Neural cell (in vitro differentiated cells): ENCODE measurements around the gene RPS8. TPM values are rescaled to one million over a fixed set of nuclear protein-coding genes. Genes with fewer than 3 reads are reported as not detected.

Experiments used
- H2AFZ ChIP-seq: fragments of 200-600, 300-800 bp; sonication (generic), shearing (Covaris generic); 2 replicates; pipeline ENCODE4 v1.6.0; 2014; ENCODE audit warnings: low read depth, mild to moderate bottlenecking, antibody characterized with exemption, low read length, moderate library complexity
- H3F3A ChIP-seq: fragments of 200-600 bp; shearing (Covaris generic); 2 replicates; pipeline ENCODE4 v1.6.1; 2016; ENCODE audit warnings: mild to moderate bottlenecking, moderate library complexity, mixed read lengths, antibody characterized with exemption, low read length; ENCODE audit not compliant: insufficient read depth, poor library complexity, severe bottlenecking
- H3K27ac ChIP-seq: fragments of 200-600, 300-800 bp; sonication (generic), shearing (Covaris generic); 2 replicates; pipeline ENCODE4 v1.5.1; 2014; ENCODE audit warnings: mild to moderate bottlenecking, low read length, moderate library complexity
- H3K27me3 ChIP-seq: fragments of 300-800, 200-600 bp; sonication (generic), shearing (Covaris generic); 2 replicates; pipeline ENCODE4 v1.6.0; 2014; ENCODE audit warnings: mild to moderate bottlenecking, low read depth, low read length, moderate library complexity; ENCODE audit not compliant: insufficient read depth
- H3K36me3 ChIP-seq: fragments of 300-800, 200-600 bp; sonication (generic), shearing (Covaris generic); 2 replicates; pipeline ENCODE4 v1.5.1; 2014; ENCODE audit warnings: mild to moderate bottlenecking, antibody characterized with exemption, low read length, moderate library complexity; ENCODE audit not compliant: insufficient read depth
- H3K4me2 ChIP-seq: fragments of 300-800, 200-600 bp; sonication (generic), shearing (Covaris generic); 2 replicates; pipeline ENCODE4 v1.6.0; 2014; ENCODE audit warnings: mild to moderate bottlenecking, low read length
- H3K4me3 ChIP-seq: fragments of 300-800, 200-600 bp; sonication (generic), shearing (Covaris generic); 2 replicates; pipeline ENCODE4 v1.5.1; 2014; ENCODE audit warnings: mild to moderate bottlenecking, low read length, moderate library complexity
- H3K79me2 ChIP-seq: fragments of 200-600 bp; shearing (Covaris generic); replicated peaks from 2 replicates; pipeline ENCODE4 v1.6.0; 2014; ENCODE audit warnings: mild to moderate bottlenecking, low read length, moderate library complexity; ENCODE audit not compliant: insufficient read depth
- H3K9ac ChIP-seq: fragments of 300-800, 200-600 bp; sonication (generic), shearing (Covaris generic); 2 replicates; pipeline ENCODE4 v1.6.1; 2016; ENCODE audit warnings: mild to moderate bottlenecking, low read length, mixed read lengths
- H3K9me2 ChIP-seq: fragments of 200-600 bp; shearing (Covaris generic); 2 replicates; pipeline ENCODE4 v1.6.1; 2016; ENCODE audit warnings: mild to moderate bottlenecking, low read length, mixed read lengths; ENCODE audit not compliant: insufficient read depth
- H3K9me3 ChIP-seq: fragments of 200-600, 300-800 bp; sonication (generic), shearing (Covaris generic); 2 replicates; pipeline ENCODE4 v1.6.1; 2016; ENCODE audit warnings: mild to moderate bottlenecking, mixed run types, low read length, moderate library complexity, mixed read lengths
- H4K20me1 ChIP-seq: fragments of 200-600 bp; shearing (Covaris generic); 2 replicates; pipeline ENCODE4 v1.6.1; 2016; ENCODE audit warnings: mild to moderate bottlenecking, mixed run types; ENCODE audit not compliant: insufficient read depth
- CTCF ChIP-seq: fragments of 450-650 bp; IDR thresholded peaks from 2 replicates; pipeline ENCODE4 v1.5.1; 2014; ENCODE audit warnings: antibody characterized with exemption, mild to moderate bottlenecking, moderate library complexity; ENCODE audit not compliant: poor library complexity, severe bottlenecking
- EP300 ChIP-seq: fragments of 450-650 bp; conservative IDR thresholded peaks from 2 replicates; pipeline ENCODE4 v1.6.1; 2014; ENCODE audit warnings: antibody characterized with exemption, mild to moderate bottlenecking, moderate library complexity; ENCODE audit not compliant: poor library complexity, severe bottlenecking
- EZH2 ChIP-seq: fragments of 200-600, 300-800 bp; shearing (Covaris generic), sonication (generic); IDR thresholded peaks from 2 replicates; pipeline ENCODE4 v1.6.1; 2014; ENCODE audit warnings: antibody characterized with exemption, low read length, borderline replicate concordance, mild to moderate bottlenecking; ENCODE audit not compliant: insufficient read depth, poor library complexity, severe bottlenecking
- MXI1 ChIP-seq: fragments of 450-650 bp; conservative IDR thresholded peaks from 2 replicates; pipeline ENCODE4 v1.6.1; 2014; ENCODE audit warnings: antibody characterized with exemption, mild to moderate bottlenecking; ENCODE audit not compliant: poor library complexity, severe bottlenecking
- POLR2AphosphoS5 ChIP-seq: IDR thresholded peaks from 2 replicates; pipeline ENCODE4 v1.6.1; 2012
- RAD21 ChIP-seq: fragments of 450-650 bp; conservative IDR thresholded peaks from 2 replicates; pipeline ENCODE4 v1.6.1; 2014; ENCODE audit warnings: antibody characterized with exemption, mild to moderate bottlenecking, moderate library complexity
- REST ChIP-seq: IDR thresholded peaks from 2 replicates; pipeline ENCODE4 v1.6.1; 2012; ENCODE audit warnings: borderline replicate concordance
- SMC3 ChIP-seq: fragments of 450-650 bp; conservative IDR thresholded peaks from 2 replicates; pipeline ENCODE4 v1.6.1; 2014; ENCODE audit warnings: antibody characterized with exemption, mild to moderate bottlenecking, moderate library complexity; ENCODE audit not compliant: poor library complexity
- TAF1 ChIP-seq: IDR thresholded peaks from 2 replicates; pipeline ENCODE4 v1.6.1; 2012; ENCODE audit warnings: low read depth
- polyA plus RNA-seq: library from polyadenylated mRNA; depleted of rRNA; stranded (reverse); fragments of >200 nt; gene quantifications from 2 replicates; pipeline ENCODE4 v1.2.3, GENCODE V29; 2014

Gene RPS8
- polyA plus RNA-seq, 1 donor from 2014 or later, result 2,015 TPM

GRCh38 chr1:44757420-44757819, 17.9 kb upstream of the RPS8 start:
- Histone ChIP-seq H3K4me2 (no peak overlapping the region), H4K20me1 (no peaks in the 10 kb centered on the region), H3F3A (no peaks in the 10 kb centered on the region), H3K36me3 (no peaks in the 10 kb centered on the region), H3K27me3 (no peaks in the 10 kb centered on the region), H3K9me2 (no peaks in the 10 kb centered on the region), H3K79me2 (no peaks in the 10 kb centered on the region), H3K27ac (no peak overlapping the region), H3K9me3 (no peaks in the 10 kb centered on the region), H2AFZ (no peak overlapping the region), H3K9ac (no peak overlapping the region), H3K4me3 (no peak overlapping the region)
- TF ChIP-seq SMC3 (no peak), TAF1 (no peak), REST (no peak), RAD21 (no peak), MXI1 (no peak), CTCF (no peak), EP300 (no peak), POLR2AphosphoS5 (no peak), EZH2 (no peak)

GRCh38 chr1:44759077-44759476, 16.3 kb upstream of the RPS8 start:
- no peaks in the 10 kb centered on the region for H3K36me3 ChIP-seq

GRCh38 chr1:44760876-44761275, 14.5 kb upstream of the RPS8 start:
- Histone ChIP-seq H3K4me2 (no peak overlapping the region), H3K79me2 (no peaks in the 10 kb centered on the region), H3K9ac (no peak overlapping the region), H3K9me2 (no peaks in the 10 kb centered on the region), H3K27ac (no peak overlapping the region), H3K4me3 (no peak overlapping the region), H3K27me3 (no peaks in the 10 kb centered on the region), H4K20me1 (no peaks in the 10 kb centered on the region), H3K9me3 (no peaks in the 10 kb centered on the region), H3F3A (no peaks in the 10 kb centered on the region), H2AFZ (no peak overlapping the region), H3K36me3 (no peaks in the 10 kb centered on the region)
- TF ChIP-seq EZH2 (no peak), SMC3 (no peak), MXI1 (no peak), EP300 (no peak), REST (no peak), CTCF (no peak), RAD21 (no peak), TAF1 (no peak)

More at GRCh38 chr1:44759077-44759476, 16.3 kb upstream of the RPS8 start:
- no peaks in the 10 kb centered on the region for H3K79me2 ChIP-seq
- no peak overlapping the region for H2AFZ ChIP-seq
- no peaks in the 10 kb centered on the region for H3K9me3 ChIP-seq
- no peak for TF ChIP-seq EZH2
- no peak for TF ChIP-seq RAD21
- no peak for TF ChIP-seq EP300
- no peak overlapping the region for H3K4me3 ChIP-seq
- H3K9me2 ChIP-seq, result no peaks in the 10 kb centered on the region
- no peaks in the 10 kb centered on the region for H3K27me3 ChIP-seq
- H3K27ac ChIP-seq, result no peak overlapping the region
- H4K20me1 ChIP-seq, result no peaks in the 10 kb centered on the region
- no peak overlapping the region for H3K4me2 ChIP-seq
- H3F3A ChIP-seq, result no peaks in the 10 kb centered on the region
- no peak overlapping the region for H3K9ac ChIP-seq
